ENCODE data around the gene MALSU1.

DNA sequence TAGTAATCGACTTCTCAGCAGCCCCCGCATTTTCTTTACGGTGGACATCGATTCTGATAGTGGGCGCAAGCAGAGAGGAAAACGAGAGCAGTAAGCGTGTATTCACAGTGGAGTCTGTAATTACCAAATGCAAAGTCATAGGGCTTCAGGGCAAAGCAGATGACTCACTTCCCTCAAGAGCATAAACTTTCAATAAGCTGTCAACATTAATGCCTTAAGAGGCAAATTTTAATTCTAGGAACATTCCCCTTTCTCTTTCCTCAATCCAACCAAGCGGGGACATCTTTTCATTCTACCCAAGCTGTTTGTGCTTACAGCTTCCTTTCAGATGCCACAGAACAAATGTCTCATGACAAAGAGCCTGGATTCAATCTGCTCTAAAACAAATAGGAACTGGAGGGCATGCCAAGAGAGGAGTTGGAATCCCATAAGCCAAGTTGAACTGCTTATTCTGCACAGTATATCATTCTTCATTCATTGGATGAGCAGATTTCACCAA lies 48.6 kb downstream of the MALSU1 start:
- TF ChIP-seq ATF1 (CRISPR knock-in tag; IDR thresholded peaks at IDR 0.05) (no peak), MXI1 (IDR thresholded peaks at IDR 0.05; ENCODE audit: borderline replicate concordance, low read depth, low read length) (no peak), CEBPB (IDR thresholded peaks at IDR 0.05; ENCODE audit: borderline replicate concordance, low read depth, low read length) (no peak)
- TF ChIP-seq, protein P1, sequence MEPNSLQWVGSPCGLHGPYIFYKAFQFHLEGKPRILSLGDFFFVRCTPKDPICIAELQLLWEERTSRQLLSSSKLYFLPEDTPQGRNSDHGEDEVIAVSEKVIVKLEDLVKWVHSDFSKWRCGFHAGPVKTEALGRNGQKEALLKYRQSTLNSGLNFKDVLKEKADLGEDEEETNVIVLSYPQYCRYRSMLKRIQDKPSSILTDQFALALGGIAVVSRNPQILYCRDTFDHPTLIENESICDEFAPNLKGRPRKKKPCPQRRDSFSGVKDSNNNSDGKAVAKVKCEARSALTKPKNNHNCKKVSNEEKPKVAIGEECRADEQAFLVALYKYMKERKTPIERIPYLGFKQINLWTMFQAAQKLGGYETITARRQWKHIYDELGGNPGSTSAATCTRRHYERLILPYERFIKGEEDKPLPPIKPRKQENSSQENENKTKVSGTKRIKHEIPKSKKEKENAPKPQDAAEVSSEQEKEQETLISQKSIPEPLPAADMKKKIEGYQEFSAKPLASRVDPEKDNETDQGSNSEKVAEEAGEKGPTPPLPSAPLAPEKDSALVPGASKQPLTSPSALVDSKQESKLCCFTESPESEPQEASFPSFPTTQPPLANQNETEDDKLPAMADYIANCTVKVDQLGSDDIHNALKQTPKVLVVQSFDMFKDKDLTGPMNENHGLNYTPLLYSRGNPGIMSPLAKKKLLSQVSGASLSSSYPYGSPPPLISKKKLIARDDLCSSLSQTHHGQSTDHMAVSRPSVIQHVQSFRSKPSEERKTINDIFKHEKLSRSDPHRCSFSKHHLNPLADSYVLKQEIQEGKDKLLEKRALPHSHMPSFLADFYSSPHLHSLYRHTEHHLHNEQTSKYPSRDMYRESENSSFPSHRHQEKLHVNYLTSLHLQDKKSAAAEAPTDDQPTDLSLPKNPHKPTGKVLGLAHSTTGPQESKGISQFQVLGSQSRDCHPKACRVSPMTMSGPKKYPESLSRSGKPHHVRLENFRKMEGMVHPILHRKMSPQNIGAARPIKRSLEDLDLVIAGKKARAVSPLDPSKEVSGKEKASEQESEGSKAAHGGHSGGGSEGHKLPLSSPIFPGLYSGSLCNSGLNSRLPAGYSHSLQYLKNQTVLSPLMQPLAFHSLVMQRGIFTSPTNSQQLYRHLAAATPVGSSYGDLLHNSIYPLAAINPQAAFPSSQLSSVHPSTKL (CRISPR knock-in tag; IDR thresholded peaks at IDR 0.05) = no peak
